ENCODE data around the gene DGKD.

- TF ChIP-seq POLR2A (IDR thresholded peaks at IDR 0.05; ENCODE audit: low read depth, low read length) (peak; percentile 81), POU2F2 (IDR thresholded peaks at IDR 0.05; ENCODE audit: borderline replicate concordance, low read depth, low read length) (no peak), STAT3 (IDR thresholded peaks at IDR 0.05; ENCODE audit: low read depth, low read length) (no peak), POLR2AphosphoS2 (IDR thresholded peaks at IDR 0.05; ENCODE audit: low read depth, low read length) (no peak), ZNF274 (IDR thresholded peaks at IDR 0.05; ENCODE audit: insufficient read depth, insufficient read length) (no peak), YY1 (IDR thresholded peaks at IDR 0.05; ENCODE audit: low read depth, low read length) (peak; percentile 89), RFX5 (IDR thresholded peaks at IDR 0.05; ENCODE audit: low read depth, low read length) (no peak), NBN (IDR thresholded peaks at IDR 0.05) (no peak), MEF2B (IDR thresholded peaks at IDR 0.05; ENCODE audit: partially characterized antibody, poor library complexity, severe bottlenecking) (no peak), TAF1 (IDR thresholded peaks at IDR 0.05; ENCODE audit: borderline replicate concordance, low read depth, low read length) (no peak), BCL3 (IDR thresholded peaks at IDR 0.05; ENCODE audit: borderline replicate concordance, insufficient read depth, low read depth, low read length, poor library complexity, severe bottlenecking) (no peak), CREB1 (IDR thresholded peaks at IDR 0.05; ENCODE audit: low read depth) (no peak)
- TF ChIP-seq, protein P1, sequence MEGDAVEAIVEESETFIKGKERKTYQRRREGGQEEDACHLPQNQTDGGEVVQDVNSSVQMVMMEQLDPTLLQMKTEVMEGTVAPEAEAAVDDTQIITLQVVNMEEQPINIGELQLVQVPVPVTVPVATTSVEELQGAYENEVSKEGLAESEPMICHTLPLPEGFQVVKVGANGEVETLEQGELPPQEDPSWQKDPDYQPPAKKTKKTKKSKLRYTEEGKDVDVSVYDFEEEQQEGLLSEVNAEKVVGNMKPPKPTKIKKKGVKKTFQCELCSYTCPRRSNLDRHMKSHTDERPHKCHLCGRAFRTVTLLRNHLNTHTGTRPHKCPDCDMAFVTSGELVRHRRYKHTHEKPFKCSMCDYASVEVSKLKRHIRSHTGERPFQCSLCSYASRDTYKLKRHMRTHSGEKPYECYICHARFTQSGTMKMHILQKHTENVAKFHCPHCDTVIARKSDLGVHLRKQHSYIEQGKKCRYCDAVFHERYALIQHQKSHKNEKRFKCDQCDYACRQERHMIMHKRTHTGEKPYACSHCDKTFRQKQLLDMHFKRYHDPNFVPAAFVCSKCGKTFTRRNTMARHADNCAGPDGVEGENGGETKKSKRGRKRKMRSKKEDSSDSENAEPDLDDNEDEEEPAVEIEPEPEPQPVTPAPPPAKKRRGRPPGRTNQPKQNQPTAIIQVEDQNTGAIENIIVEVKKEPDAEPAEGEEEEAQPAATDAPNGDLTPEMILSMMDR (IDR thresholded peaks at IDR 0.05 in 2 of 3, conservative IDR thresholded peaks at IDR 0.05 in 1 of 3; ENCODE audit: control insufficient read depth in 2 of 3, extremely low read depth in 1 of 3, insufficient read depth in 1 of 3, low read depth in 3 of 3, low read length in 3 of 3) = no peak
- TF ChIP-seq, protein P2, sequence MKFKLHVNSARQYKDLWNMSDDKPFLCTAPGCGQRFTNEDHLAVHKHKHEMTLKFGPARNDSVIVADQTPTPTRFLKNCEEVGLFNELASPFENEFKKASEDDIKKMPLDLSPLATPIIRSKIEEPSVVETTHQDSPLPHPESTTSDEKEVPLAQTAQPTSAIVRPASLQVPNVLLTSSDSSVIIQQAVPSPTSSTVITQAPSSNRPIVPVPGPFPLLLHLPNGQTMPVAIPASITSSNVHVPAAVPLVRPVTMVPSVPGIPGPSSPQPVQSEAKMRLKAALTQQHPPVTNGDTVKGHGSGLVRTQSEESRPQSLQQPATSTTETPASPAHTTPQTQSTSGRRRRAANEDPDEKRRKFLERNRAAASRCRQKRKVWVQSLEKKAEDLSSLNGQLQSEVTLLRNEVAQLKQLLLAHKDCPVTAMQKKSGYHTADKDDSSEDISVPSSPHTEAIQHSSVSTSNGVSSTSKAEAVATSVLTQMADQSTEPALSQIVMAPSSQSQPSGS (IDR thresholded peaks at IDR 0.05; ENCODE audit: low read length) = no peak
Measured at GRCh38 chr2:233354500-233354924, 218 bp downstream of the DGKD start.
